Measurements from ENCODE around the gene FAM174C. TPM values are rescaled to one million over a fixed set of nuclear protein-coding genes. Genes with fewer than 3 reads are reported as not detected.

The FAM174C gene
- total and polyA plus RNA-seq, 10 of the 15 experiments (the other 5 are each of a cell fraction or from before 2014, with no cell fraction given) = 0.89 to 94.6 (median 43.6) TPM

- H3K4me3 ChIP-seq = no peak overlapping the region
- intact Hi-C loops (cut with micrococcal nuclease; ENCODE audit: unreplicated experiment) = no loop called here
- TF ChIP-seq HDGF (IDR thresholded peaks at IDR 0.05) (no peak), ZBTB40 (IDR thresholded peaks at IDR 0.05; ENCODE audit: borderline replicate concordance) (no peak), MEF2A (IDR thresholded peaks at IDR 0.05; ENCODE audit: insufficient read depth, low read depth, low read length) (no peak), TCF12 (IDR thresholded peaks at IDR 0.05; ENCODE audit: low read depth, low read length) (no peak), NRF1 (conservative IDR thresholded peaks at IDR 0.05; ENCODE audit: low read depth, low read length) (no peak)
- TF ChIP-seq, protein P1, sequence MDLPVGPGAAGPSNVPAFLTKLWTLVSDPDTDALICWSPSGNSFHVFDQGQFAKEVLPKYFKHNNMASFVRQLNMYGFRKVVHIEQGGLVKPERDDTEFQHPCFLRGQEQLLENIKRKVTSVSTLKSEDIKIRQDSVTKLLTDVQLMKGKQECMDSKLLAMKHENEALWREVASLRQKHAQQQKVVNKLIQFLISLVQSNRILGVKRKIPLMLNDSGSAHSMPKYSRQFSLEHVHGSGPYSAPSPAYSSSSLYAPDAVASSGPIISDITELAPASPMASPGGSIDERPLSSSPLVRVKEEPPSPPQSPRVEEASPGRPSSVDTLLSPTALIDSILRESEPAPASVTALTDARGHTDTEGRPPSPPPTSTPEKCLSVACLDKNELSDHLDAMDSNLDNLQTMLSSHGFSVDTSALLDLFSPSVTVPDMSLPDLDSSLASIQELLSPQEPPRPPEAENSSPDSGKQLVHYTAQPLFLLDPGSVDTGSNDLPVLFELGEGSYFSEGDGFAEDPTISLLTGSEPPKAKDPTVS (IDR thresholded peaks at IDR 0.05; ENCODE audit: low read depth, low read length) = no peak
- peaks cover 6 to 10% of the 10 kb centered on the region in 2 experiments; a peak in 3 of 4 replicates for H3K27me3 ChIP-seq (replicated peaks in 1 of 2; ENCODE audit: control insufficient read depth in 2 of 2, insufficient read depth in 2 of 2, low read length in 1 of 2)
- BruUV-seq (replicated peaks) = no TSS peak
- SMC1A ChIA-PET (ENCODE audit: uncharacterized antibody, unreplicated experiment) = no interaction called here
- no peak overlapping the region for H3K9ac ChIP-seq (ENCODE audit: control insufficient read depth, insufficient read depth, low read length)
- H3K4me1 ChIP-seq (ENCODE audit: control insufficient read depth, insufficient read depth, low read length) = no peaks in the 10 kb centered on the region
- CTCF ChIA-PET = no interaction called here
- no peaks in the 10 kb centered on the region for H4K20me1 ChIP-seq (ENCODE audit: control insufficient read depth, insufficient read depth)
- in situ Hi-C loops (cut with MboI) = no loop called here
- H3K9me3 ChIP-seq (replicated peaks; ENCODE audit: control insufficient read depth, insufficient read depth, low read length) = no peaks in the 10 kb centered on the region
- H3K27ac ChIP-seq (ENCODE audit: control insufficient read depth, insufficient read depth) = no peak overlapping the region
- RAD21 ChIA-PET (ENCODE audit: unreplicated experiment) = no interaction called here
- 25% methylated on average over 15 of the region's 16 CpGs for WGBS (ENCODE audit: insufficient coverage, insufficient replicate concordance, low lambda C conversion rate, missing lambda C conversion rate)
- H3K36me3 ChIP-seq (ENCODE audit: control insufficient read depth in 2 of 2, insufficient read depth in 2 of 2, low read length in 1 of 2) = no peaks in the 10 kb centered on the region
- H2AFZ ChIP-seq (ENCODE audit: control insufficient read depth, low read depth, low read length) = no peak overlapping the region
- DNase-seq (ENCODE audit: low read depth, low spot score) = no peak
- no peaks in the 10 kb centered on the region for H3K79me2 ChIP-seq (ENCODE audit: control insufficient read depth, insufficient read depth, low read length)
- no peak for FAIRE-seq
- no peak for ATAC-seq
- POLR2A ChIA-PET = no interaction called here
- H3K4me2 ChIP-seq (ENCODE audit: control insufficient read depth, insufficient read depth) = no peak overlapping the region
Observed at GRCh38 chr19:1322198-1322981, 47.1 kb downstream of the FAM174C start.

All from GM12878 (cell line).